NCI-H128 (cell line): ENCODE measurements around the gene COPRS.

Experiments
- DNase-seq: peaks from one replicate; lab custom pipeline; 2025; ENCODE audit not compliant: unreplicated experiment; lab: John Stamatoyannopoulos, UW

COPRS gene, protein sequence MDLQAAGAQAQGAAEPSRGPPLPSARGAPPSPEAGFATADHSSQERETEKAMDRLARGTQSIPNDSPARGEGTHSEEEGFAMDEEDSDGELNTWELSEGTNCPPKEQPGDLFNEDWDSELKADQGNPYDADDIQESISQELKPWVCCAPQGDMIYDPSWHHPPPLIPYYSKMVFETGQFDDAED

DNA sequence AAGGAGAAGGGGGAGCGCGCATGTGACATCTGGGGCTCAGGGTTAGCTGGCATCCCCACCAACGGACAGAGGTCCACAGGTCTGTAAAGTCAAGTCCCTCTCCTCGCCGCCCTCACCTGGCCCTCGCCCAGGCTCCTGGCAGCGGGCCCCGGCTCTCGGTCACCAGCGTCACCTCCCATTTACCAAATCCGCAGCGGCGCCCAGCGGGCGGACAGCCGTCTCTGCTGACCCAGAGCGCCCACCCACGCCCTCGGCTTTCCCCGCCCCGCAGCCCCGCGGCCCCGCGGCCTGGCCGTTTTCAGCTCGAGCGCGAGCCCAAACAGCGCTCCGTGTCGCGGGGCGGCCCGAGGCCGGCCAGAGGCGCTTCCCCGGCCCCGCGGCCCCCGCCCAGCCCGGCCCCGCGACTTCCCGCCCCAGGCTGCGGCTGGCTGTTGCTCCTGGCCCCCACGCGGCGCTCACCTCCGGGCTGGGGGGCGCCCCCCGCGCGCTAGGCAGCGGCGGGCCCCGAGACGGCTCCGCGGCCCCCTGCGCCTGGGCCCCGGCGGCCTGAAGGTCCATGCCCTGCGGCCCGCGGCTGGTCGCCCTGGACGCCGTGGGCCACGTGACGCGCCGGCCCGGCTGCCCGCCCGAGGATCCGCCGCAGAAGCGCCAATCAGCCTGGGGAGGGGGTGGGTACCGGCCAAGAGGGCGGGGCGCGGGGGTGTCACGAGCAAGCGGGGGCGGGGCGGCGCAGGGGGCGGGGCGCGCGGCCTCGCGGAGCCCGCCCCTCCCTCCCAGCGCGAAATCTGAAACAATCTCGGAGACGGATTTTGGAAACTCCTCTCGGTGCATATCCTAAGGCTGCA lies at the start of gene COPRS:
TSS of gene COPRS (minus strand) at position 603 of the 845 bp plus-strand sequence. CDS start at position 558, 45 bp downstream.
- peak; percentile 13 for DNase-seq

DNA sequence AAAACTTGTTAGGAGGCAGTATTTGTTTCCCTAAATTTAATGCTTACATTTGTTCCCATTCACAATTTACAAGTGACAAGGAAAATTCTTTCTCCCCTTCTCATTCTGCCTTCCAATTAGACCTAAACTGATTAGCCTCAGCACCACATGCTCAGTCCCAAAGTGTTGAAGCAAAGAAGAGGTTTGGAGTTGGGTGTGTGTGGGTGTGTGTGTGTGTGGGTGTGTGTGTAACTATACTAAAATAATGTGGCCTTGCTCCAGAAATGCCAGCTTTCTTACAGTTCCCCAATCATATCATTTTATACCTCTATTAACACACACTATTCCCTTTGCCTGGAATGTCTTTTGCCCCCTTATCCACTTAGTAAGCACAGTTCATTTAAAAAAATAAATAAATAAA lies 49.3 kb upstream of the COPRS start:
- DNase-seq = no peak

DNA sequence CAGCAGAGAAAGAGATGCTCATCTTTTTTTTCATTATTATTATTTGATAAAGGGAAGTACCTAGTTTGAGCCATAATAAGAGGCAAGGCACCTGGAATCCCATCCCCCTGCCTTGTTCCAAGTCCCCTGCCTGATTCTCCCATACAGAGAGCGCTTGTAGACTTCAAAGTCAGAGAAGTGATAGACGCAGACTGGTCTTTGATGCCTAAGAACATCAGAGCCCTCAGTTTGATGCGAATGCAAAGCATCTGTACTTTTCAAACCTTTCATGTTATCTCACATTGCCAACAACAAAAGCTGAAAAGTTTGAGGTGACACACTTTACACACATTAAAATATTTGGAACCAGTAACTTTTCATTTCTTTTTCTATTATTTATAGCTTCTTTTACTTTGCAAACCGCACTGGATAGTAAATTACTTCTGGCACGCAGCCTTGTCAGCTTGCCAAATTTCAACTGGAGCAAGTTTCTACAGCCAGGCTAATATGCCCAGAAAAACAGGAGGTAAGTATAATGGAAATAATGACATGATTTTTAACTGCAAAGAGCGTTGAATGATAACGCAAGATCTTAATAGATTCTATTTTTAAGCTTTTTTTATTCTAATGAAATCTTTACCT lies 48.4 kb upstream of the COPRS start:
- no peak for DNase-seq

DNA sequence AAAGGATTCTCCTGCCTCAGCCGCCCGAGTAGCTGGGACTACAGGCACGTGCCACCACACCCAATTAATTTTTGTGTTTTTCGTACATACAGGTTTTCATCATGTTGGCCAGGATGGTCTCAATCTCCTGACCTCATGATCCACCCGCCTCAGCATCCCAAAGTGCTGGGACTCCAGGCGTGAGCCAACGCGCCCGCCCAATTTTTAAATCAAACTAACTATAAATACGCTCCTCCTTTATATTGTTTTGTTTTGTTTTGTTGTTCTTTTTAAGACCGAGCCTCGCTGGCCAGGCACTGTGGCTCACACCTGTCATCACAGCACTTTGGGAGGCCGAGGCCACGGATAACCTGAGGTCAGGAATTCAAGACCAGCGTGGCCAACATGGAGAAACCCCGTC lies 44.4 kb upstream of the COPRS start:
- no peak for DNase-seq

DNA sequence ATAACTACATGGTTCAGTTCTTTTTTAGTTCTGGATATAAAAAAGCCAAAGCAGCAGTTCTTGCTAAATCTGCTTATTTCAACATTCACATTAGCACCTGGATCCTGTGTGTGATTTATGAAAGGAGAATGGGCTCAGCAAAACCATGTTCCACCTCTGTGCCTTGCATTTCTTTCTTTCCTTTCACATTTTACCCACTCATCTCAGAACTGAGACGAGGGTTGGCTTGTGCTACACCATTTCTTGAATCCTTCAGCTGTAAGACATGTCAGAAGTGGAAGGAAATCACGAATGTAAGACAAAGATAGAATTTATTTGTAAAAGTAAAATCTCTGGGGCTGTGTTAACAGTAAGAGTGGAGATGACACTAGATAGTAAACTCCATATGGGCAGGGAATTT lies 43.6 kb upstream of the COPRS start:
- no peak for DNase-seq

DNA sequence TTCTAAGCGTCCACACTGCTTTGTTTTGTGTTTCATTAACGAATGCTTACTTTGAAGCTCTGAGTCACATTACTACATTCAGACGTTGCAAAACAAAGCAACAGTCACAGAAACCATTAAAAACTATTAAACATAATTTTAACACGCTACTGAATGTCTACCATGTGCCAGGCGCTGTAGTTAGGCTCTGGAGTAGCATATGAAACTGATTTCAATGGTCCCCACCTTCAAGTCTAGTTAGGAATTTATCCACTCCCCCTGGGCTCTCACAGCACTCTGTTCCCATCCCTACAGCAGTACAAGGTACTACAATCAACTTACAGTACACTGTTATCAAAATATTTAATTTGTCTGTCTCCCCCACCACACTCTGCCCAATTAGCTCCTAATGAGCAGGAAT lies 41.8 kb upstream of the COPRS start:
- DNase-seq = no peak

DNA sequence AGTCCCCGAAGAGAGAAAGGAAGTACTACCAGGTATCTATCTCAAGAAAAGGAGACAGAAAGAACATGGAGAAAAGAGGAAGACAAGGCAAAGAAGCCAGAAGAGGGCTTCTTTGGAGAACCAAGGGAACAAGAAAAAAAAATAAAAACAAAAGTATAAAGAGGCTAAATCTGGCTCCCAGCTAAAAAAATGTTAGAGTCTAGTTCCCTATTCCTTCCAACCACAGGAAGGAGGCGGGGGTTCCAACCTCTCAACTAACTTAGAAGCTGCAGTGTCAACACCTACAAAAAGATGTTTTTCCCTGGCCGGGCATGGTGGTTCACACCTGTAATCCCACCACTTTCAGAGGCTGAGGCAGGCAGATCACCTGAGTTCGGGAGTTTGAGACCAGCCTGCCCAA lies 29.1 kb upstream of the COPRS start:
- DNase-seq = no peak

DNA sequence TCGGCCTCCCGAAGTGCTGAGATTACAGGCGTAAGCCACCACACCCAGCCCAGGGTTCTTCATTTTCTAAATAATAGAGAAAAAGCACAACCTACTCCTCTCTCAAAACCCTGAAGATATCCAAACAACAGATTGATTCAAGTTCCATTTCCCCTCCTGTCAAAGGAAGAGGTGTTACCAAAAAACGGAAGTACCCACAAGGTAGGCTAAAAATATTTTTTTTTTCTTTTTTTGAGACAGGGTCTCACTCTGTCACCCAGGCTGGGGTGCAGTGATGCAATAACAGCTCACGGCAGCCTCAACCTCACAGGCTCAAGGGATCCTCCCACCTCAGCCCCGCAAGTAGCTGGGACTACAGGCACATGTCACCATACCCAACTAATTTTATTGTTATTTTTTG lies 23.5 kb upstream of the COPRS start:
- no peak for DNase-seq

DNA sequence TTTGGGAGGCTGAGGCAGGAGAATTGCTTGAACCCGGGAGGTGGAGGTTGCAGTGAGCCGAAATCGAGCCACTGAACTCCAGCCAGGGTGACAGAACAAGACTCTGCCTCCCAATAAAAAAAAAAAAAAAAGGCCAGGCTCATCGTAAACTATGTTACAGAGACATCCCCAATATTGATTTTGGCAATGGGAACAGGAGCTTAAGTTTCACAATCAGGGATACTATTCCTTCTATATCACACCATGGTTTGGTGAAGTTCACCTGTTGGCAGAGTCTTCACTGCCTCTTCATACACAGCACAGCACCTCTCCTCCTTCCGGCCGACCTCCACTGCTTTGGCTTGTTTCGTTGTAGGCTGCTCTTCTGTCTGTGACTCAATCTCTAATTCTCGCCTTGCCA lies 21.3 kb upstream of the COPRS start:
- DNase-seq = no peak

DNA sequence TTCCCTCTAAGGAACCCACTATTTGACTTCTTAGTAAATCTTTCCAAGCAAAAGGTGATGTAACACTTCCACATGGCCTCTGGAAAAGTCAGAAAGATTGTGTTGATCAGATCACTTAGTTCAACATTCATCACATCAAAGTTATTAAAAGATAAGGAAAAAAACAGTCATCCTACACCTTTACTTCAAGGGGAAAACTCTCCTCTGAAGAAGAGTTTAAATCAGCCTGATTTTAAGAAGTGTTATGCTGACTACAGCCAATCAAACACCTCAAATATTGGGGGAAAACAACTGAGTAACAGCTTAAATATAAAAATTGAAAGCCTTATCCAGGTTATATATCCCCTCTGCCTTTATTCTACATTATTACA lies 19.6 kb upstream of the COPRS start:
- no peak for DNase-seq

DNA sequence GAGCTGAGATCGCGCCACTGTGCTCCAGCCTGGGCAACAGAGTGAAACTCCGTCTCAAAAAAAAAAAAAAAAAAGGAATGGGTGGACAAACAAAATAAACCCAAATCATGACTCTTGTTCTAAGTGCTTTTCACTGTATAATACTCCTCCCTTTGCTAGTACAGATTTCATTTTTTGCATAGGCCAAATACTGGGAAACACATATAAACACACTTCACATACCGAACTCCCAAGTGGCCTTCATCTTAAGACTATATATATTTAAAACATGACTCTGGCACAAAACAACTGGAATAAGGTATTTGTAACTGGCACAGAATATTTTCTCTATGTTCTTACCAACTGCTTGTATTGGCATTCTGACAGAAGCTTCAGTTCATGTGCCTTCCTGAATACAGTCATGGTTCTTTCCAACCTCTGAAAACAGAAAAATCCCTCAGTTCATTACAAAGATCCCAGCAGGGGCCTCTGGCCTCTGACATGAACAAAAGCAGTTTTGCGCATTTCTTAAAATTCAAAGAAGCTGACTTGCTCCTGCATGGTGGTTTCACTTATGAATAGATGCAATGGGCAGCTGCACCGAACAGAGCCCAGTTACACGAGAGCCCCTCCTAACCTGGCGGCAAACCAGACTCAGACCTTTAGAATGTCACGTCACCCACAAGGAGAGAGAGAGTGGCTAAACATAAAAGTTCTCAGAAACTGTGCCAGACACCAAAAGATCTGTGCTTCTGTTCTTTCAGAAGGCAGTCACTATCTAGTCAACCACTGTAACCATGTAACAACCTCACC lies 19.1 kb upstream of the COPRS start:
- no peak for DNase-seq

DNA sequence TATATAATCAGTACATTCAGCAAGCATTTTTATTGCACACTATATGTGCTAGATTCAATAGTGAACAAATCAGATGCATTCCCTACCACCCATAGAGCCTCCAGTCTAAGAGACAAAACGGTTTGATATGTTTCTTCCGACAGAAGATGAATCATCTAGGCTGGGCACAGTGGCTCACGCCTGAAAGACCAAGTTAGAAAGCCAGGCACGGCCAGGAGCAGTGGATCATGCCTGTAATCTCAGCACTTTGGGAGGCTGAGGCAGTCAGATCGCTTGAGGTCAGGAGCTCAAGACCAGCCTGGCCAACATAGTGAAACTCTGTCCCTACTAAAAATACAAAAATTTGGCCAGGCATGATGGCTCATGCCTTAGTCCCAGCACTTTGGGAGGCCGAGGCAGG lies 18.3 kb upstream of the COPRS start:
- no peak for DNase-seq

DNA sequence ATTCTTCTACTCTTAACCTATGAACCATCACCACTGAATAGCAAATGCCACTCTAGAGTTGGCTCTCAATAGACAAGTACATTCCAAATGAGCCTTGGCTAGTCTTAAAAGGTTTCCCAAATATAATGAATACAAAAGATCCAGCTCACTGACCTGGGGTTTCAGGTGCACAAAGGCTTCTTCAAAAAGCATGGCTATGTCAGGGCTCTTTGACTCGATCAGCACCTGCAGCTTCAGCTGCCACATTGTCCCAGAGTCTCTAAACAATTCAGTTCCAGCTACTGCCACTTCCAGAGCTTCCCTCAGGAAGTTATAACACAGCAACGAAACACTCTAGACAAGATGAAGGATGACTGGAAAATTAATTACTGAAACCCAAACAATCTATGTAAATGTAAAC lies 16.0 kb upstream of the COPRS start:
- DNase-seq = no peak

DNA sequence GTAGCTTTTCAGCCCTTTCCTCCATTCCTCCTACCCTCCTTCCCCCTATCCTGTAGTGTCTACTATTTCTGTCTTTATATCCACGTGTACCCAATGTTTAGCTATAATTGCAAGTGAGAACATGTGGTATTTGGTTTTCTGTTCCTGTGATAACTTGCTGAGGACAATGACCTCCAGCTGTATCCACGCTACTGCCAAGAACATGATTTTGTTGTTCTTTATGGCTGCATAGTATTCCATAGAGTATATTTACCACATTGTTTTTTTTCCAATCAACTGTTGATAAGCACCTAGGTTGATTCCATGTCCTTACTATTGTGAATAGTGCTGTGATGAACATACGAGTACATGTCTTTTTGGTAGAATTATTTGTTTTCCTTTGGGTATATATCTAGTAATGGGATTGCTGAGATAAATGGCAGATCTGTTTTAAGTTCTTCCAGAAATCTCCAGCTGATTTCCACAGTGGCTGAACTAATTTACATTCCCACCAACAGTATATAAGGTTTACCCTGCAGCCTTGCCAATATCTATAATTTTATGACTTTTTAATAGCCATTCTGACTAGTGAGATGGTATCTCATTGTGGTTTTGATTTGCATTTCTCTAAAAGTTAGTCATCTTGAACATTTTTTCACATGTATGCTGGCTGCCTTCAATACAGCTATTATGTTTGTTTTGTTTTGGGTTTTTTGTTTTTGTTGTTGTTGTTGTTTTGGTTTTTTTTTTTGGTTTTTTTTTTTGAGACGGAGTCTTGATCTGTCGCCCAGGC lies 10.9 kb upstream of the COPRS start:
- DNase-seq = no peak

DNA sequence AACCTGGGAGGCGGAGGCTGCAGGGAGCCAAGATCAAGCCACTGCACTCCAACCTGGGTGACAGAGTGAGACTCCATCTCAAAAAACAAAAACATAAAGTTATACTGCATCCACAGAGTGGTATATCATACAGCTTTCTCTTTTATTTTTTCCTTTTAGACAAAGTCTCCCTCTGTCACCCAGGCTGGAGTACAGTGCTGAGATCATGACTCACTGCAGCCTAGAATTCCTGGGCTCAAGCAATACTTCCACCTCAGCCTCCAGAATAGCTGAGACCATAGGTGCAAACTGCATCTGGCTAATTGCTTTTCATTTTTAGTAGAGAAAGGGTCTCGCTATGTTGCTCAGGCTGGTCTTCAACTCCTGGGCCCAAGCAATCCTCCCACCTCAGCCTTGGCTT lies 10.0 kb upstream of the COPRS start:
- DNase-seq = no peak

DNA sequence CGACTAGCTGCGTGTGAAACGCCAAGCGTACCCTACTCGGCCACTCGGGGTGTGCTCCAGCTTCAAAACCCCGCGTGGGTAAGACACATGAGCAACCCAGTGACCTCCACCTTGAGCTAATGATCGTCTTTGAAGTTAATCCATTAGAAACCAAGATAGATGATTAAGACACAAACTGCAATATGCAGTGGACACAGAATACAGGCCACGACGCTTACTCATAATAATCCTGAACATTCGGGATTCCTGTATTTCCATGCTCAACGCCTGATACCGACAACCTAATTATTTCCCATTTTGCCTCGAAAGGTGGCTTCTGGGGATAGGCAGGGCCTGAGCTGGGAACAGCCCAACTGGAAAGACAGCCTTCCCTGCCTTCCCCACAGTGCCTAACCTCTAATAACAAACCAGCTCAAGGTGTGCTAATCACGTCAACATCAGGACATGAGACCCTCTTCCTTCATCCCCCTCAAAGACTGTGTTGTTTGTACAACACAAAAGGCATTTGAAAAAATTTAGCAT lies 504 bp upstream of the COPRS start:
- no peak for DNase-seq

DNA sequence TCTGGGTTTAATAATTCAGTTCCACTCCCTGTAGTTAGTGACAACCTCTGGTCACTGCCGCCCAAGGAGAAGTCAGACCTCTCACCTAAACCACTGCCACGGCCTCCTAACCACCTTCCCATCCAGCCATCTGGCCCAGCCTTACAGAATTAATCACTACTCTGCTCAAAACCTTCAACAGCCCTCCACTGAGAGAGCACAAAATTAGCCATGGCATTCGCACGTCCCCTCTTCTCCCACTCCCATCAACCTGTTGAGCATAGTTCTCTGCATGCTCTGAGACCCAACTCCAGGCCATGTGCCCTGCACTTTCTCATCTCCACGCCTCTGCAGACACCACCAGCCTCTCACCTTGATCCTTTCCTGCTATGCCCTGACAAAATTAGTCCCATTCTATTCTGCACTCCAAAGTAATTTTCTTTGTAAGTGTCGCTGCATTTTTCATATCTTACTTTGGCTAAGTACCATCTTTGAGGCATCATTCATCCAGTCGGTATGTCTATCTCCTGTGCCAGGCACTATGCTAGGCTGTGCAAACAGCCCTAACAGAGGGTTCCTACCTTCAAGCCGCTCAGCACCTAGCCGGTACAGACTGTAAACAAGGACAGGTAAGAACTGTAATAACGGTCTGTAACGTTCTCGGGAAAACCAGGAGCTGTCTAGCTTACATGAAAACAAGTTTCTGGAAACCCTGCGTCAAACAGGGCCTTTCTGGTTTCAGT lies 963 bp downstream of the COPRS start:
- no peak for DNase-seq

DNA sequence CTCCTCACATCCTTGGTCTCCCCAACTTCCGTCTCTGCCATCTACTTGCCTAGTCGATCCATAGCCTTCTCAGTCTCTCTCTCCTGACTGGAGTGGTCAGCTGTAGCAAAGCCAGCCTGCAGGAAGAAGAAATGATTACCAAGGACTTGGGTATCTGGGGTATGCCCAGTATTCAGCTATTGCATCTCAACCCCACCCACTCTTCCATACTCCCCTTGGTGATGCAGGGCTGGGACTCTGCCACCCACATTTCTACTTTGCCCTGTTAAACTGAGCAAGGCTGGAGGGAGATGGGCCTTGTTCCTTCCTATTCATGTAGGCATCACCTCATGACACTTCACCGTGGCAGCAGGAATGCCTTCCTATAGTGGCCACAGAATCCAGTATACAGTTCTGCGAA lies 2.3 kb downstream of the COPRS start:
- DNase-seq = no peak

DNA sequence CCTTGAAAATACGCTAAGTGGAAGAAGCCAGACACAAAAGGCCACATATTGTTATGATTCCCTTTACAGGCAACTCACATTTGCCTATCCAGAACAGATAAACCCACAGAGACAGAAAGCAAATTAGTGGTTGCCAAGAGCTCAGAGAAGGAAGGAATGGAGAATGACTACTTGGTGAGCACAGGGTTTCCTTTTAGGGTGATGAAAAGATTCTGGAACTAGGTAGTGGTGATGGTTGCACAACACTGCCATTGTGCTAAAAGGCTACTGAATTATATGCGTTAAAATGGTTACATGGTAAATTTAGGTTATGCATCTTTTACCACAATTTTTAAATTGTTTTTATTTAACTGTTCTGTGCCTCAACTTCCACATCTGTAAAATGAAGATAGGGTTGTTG lies 4.4 kb downstream of the COPRS start:
- no peak for DNase-seq

DNA sequence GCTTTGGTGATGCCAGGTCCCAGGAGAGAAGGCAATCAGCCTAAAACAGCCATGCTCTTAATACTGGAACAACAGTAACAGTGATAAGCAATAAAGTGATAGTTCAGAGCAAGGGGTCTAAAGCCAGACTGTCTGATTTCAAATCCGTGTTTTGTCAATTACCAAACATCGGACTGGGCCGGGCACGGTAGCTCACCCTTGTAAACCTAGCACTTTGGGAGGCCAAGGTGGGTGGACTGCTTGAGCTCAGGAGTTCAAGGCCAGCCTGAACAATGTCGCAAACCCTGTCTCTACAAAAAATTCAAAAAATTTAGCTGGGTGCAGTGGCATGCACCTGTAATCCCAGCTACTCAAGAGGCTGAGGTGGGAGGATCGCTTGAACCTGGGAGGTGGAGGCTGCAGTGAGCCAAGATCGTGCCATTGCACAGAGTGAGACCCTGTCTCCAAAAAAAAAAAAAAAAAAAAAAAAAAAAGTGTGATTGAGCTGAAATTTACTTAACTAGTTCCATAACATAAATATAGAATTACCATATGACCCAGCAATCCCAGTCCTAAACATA lies 5.1 kb downstream of the COPRS start:
- no peak for DNase-seq
